HepG2 (cell line): Measurements from ENCODE around the gene PXMP4. TPM values are rescaled to one million over a fixed set of nuclear protein-coding genes. Genes with fewer than 3 reads are reported as not detected.

Source experiments
- BRCA1 ChIP-seq: sonication (generic); formaldehyde crosslinking; IDR thresholded peaks from 2 replicates; pipeline ENCODE4 v1.4.0; 2020; ENCODE audit warnings: missing genetic modification reagents
- YEATS2 ChIP-seq: sonication (generic); formaldehyde crosslinking; IDR thresholded peaks from 2 replicates; pipeline ENCODE4 v1.4.0; 2020; ENCODE audit warnings: missing genetic modification reagents, borderline replicate concordance
- ZNF333 ChIP-seq: sonication (generic); formaldehyde crosslinking; IDR thresholded peaks from 2 replicates; pipeline ENCODE4 v1.4.0; 2020; ENCODE audit warnings: mild to moderate bottlenecking, missing genetic modification reagents, borderline replicate concordance
- polyA plus RNA-seq, 8 experiments: library from polyadenylated mRNA; depleted of rRNA in 3 of 8; stranded (reverse) in 7 of 8; unstranded in 1 of 8; fragments of >200 nt; fragmentation: Illumina TruSeq in 4 of 8; extraction: Trizol in 4 of 8; gene quantifications; 2 replicates each; pipeline versions ENCODE4 v1.2.1 to v1.2.3, GENCODE V29; 2011 to 2016; ENCODE audit warnings: low read depth in 4 of 8, missing spikeins in 1 of 8, mixed read lengths in 1 of 8; ENCODE audit not compliant: insufficient read depth in 1 of 8
- total RNA-seq, 5 experiments: library from RNA; depleted of rRNA; stranded (reverse); fragments of >200 nt; fragmentation: Illumina TruSeq; extraction: Trizol; gene quantifications; 2 replicates each; pipeline ENCODE4 v1.2.3, GENCODE V29; 2016; ENCODE audit warnings: low read depth in 1 of 5
- TF ChIP-seq, protein P1 (sequence below): sonication (generic); formaldehyde crosslinking; IDR thresholded peaks from 2 replicates; pipeline ENCODE4 v1.4.0; 2020; ENCODE audit warnings: mild to moderate bottlenecking, missing genetic modification reagents
- TF ChIP-seq, protein P2 (sequence below): IDR thresholded peaks from 2 replicates; pipeline ENCODE4 v1.6.1; 2016; ENCODE audit warnings: mild to moderate bottlenecking
- TF ChIP-seq, protein P3 (sequence below): sonication (generic); formaldehyde crosslinking; IDR thresholded peaks from 2 replicates; pipeline ENCODE4 v1.8.0; 2022; ENCODE audit warnings: low read depth, missing genetic modification reagents
- TF ChIP-seq, protein P4 (sequence below): sonication (generic); formaldehyde crosslinking; IDR thresholded peaks from 2 replicates; pipeline ENCODE4 v1.8.1; 2022; ENCODE audit warnings: low read depth, mild to moderate bottlenecking, missing genetic modification reagents
- TF ChIP-seq, protein P5 (sequence below): sonication (generic); formaldehyde crosslinking; IDR thresholded peaks from 2 replicates; pipeline ENCODE4 v1.8.0; 2022; ENCODE audit warnings: mild to moderate bottlenecking, missing genetic modification reagents
- TF ChIP-seq, protein P6 (sequence below): sonication (generic); formaldehyde crosslinking; IDR thresholded peaks from 2 replicates; pipeline ENCODE4 v1.4.0; 2020; ENCODE audit warnings: mild to moderate bottlenecking, missing genetic modification reagents

Gene PXMP4
- total and polyA plus RNA-seq, 2 of the 13 experiments (the other 11 are each of a cell fraction or from before 2014, with no cell fraction given) = not detected

DNA sequence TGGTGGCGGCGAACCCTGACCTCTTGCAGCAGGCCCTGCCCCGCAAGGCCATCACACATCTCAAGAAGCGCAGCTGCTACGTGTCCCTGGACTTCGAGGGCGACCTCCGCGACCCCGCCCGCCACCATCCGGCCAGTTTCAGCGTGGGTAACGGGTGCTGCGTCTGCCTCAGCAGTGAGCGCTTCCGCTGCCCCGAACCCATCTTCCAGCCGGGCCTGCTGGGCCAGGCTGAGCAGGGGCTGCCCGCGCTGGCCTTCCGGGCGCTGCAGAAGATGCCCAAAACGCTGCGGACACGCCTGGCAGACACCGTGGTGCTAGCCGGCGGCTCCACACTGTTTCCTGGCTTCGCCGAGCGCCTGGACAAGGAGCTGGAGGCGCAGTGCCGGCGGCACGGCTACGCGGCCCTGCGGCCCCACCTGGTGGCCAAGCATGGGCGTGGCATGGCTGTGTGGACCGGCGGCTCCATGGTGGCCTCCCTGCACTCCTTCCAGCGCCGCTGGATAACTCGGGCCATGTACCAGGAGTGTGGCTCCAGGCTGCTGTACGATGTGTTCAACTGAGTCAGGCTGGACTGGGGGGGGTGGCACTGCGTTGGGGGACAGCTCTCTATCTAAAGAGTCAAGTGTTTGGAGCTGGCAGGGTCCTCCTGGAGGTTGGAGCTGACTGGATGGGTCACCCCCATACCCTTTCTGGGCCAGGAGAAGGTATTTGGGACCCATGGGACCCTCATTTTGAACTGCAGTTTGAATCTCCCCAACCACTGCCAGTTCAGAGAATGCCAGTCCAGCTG is 52.2 kb downstream of the PXMP4 start (continued):
- TF ChIP-seq, protein P1, sequence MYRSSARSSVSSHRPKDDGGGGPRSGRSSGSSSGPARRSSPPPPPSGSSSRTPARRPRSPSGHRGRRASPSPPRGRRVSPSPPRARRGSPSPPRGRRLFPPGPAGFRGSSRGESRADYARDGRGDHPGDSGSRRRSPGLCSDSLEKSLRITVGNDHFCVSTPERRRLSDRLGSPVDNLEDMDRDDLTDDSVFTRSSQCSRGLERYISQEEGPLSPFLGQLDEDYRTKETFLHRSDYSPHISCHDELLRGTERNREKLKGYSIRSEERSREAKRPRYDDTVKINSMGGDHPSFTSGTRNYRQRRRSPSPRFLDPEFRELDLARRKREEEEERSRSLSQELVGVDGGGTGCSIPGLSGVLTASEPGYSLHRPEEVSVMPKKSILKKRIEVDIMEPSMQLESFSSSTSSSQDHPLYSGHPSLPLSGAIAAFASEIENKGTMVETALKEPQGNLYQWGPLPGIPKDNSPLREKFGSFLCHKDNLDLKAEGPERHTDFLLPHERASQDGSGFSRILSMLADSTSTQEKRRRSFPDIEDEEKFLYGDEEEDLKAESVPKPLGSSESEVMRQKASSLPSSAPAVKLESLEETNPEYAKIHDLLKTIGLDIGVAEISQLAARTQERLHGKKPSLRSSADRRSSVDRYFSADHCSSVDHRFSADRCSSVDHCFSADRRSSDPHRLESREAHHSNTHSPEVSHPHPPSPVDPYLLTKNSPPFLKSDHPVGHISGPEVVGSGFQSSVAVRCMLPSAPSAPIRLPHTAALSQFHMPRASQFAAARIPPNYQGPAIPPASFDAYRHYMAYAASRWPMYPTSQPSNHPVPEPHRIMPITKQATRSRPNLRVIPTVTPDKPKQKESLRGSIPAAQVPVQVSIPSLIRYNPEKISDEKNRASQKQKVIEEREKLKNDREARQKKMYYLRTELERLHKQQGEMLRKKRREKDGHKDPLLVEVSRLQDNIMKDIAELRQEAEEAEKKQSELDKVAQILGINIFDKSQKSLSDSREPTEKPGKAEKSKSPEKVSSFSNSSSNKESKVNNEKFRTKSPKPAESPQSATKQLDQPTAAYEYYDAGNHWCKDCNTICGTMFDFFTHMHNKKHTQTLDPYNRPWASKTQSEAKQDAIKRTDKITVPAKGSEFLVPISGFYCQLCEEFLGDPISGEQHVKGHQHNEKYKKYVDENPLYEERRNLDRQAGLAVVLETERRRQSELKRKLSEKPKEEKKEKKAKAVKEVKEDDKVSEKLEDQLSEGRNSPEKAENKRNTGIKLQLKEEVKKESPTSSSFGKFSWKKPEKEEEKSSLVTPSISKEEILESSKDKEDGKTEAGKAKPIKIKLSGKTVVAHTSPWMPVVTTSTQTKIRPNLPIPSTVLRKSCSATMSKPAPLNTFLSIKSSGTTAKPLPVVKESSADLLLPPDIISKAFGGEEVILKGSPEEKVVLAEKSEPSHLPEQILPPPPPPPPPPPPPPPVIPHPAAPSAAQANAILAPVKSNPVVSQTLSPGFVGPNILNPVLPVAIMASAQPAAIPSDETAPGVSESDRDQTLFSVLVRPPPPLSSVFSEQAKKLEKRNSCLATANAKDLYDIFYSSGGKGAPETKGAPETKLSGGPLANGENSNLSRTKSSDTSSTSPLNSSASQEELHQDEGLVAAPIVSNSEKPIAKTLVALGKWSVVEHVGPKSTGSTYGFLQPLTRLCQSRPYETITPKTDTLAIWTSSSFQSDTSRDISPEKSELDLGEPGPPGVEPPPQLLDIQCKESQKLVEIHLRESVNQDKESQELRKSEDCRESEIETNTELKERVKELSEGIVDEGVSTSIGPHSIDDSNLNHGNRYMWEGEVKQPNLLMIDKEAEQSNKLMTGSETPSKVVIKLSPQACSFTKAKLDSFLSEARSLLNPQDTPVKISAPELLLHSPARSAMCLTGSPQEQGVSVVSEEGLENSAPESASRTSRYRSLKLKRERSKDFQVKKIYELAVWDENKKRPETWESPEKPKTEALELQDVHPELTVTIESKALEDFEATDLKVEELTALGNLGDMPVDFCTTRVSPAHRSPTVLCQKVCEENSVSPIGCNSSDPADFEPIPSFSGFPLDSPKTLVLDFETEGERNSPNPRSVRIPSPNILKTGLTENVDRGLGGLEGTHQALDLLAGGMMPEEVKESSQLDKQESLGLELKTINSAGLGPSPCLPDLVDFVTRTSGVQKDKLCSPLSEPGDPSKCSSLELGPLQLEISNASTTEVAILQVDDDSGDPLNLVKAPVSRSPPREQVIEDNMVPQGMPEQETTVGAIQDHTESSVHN (CRISPR knock-in tag) = peak; percentile 66; the same call in 1 of the 2 replicates
- 0 out of 2 replicates have a peak, but pooled peaks have one; percentile 32 for TF ChIP-seq YEATS2
- TF ChIP-seq, protein P2, sequence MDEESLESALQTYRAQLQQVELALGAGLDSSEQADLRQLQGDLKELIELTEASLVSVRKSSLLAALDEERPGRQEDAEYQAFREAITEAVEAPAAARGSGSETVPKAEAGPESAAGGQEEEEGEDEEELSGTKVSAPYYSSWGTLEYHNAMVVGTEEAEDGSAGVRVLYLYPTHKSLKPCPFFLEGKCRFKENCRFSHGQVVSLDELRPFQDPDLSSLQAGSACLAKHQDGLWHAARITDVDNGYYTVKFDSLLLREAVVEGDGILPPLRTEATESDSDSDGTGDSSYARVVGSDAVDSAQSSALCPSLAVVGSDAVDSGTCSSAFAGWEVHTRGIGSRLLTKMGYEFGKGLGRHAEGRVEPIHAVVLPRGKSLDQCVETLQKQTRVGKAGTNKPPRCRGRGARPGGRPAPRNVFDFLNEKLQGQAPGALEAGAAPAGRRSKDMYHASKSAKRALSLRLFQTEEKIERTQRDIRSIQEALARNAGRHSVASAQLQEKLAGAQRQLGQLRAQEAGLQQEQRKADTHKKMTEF (CRISPR knock-in tag) = 0 out of 2 replicates have a peak, but pooled peaks have one; percentile 49
- TF ChIP-seq, protein P3, sequence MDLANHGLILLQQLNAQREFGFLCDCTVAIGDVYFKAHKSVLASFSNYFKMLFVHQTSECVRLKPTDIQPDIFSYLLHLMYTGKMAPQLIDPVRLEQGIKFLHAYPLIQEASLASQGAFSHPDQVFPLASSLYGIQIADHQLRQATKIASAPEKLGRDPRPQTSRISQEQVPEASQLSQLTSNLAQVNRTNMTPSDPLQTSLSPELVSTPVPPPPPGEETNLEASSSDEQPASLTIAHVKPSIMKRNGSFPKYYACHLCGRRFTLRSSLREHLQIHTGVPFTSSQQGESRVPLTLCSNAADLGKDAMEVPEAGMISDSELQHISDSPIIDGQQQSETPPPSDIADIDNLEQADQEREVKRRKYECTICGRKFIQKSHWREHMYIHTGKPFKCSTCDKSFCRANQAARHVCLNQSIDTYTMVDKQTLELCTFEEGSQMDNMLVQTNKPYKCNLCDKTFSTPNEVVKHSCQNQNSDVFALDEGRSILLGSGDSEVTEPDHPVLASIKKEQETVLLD (CRISPR knock-in tag) = no peak
- TF ChIP-seq, protein P4, sequence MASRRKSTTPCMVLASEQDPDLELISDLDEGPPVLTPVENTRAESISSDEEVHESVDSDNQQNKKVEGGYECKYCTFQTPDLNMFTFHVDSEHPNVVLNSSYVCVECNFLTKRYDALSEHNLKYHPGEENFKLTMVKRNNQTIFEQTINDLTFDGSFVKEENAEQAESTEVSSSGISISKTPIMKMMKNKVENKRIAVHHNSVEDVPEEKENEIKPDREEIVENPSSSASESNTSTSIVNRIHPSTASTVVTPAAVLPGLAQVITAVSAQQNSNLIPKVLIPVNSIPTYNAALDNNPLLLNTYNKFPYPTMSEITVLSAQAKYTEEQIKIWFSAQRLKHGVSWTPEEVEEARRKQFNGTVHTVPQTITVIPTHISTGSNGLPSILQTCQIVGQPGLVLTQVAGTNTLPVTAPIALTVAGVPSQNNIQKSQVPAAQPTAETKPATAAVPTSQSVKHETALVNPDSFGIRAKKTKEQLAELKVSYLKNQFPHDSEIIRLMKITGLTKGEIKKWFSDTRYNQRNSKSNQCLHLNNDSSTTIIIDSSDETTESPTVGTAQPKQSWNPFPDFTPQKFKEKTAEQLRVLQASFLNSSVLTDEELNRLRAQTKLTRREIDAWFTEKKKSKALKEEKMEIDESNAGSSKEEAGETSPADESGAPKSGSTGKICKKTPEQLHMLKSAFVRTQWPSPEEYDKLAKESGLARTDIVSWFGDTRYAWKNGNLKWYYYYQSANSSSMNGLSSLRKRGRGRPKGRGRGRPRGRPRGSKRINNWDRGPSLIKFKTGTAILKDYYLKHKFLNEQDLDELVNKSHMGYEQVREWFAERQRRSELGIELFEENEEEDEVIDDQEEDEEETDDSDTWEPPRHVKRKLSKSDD (CRISPR knock-in tag) = peak; percentile 86; the same call in 1 of the 2 replicates
- TF ChIP-seq, protein P5, sequence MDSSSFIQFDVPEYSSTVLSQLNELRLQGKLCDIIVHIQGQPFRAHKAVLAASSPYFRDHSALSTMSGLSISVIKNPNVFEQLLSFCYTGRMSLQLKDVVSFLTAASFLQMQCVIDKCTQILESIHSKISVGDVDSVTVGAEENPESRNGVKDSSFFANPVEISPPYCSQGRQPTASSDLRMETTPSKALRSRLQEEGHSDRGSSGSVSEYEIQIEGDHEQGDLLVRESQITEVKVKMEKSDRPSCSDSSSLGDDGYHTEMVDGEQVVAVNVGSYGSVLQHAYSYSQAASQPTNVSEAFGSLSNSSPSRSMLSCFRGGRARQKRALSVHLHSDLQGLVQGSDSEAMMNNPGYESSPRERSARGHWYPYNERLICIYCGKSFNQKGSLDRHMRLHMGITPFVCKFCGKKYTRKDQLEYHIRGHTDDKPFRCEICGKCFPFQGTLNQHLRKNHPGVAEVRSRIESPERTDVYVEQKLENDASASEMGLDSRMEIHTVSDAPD (CRISPR knock-in tag) = peak; percentile 99
- TF ChIP-seq BRCA1 (CRISPR knock-in tag) = no peak
- no peak for TF ChIP-seq ZNF333 (CRISPR knock-in tag)
- TF ChIP-seq, protein P6, sequence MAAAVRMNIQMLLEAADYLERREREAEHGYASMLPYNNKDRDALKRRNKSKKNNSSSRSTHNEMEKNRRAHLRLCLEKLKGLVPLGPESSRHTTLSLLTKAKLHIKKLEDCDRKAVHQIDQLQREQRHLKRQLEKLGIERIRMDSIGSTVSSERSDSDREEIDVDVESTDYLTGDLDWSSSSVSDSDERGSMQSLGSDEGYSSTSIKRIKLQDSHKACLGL = no peak
